Activated CD4-positive, alpha-beta T cell treated with anti-CD3 and anti-CD28 coated beads, Interleukin-2, amount 50 U/mL, for 48 hours (primary cell): Measurements from ENCODE around the gene TRERF1.
A peak's percentile ranks its signal among the peaks of the same experiment; 100 is the strongest.
"Not testable (repeated sequence)": the region's sequence is repeated elsewhere in the genome, so short reads cannot be mapped to it uniquely, and the experiment has no call there.

Experiments
- DNase-seq, 2 experiments: peaks; one replicate each; pipeline ENCODE4 v3.0.0-alpha.2; 2020

TRERF1 gene

DNA sequence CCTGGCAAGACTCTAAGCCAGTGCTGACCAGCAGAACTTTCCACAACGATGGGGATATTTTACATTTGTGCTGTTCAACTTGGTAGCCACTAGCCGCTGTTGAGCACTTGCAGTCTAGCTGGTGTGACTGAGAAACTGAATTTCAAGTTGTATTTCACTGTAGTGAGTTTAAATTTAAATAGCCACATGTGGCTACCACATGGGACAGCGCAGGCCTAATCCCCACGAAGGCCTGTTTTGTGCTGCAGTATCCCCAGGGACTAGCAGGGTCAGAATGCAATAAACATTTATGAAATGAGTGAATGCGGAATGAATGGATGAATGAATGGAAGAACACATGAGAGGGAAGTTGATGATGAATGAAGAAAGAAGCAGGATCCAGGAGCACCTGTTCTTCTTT is 115.8 kb downstream of the TRERF1 start:
- DNase-seq = no peak

GRCh38 chr6:42334870-42335269 is 116.9 kb downstream of the TRERF1 start:
- no peak for DNase-seq

DNA sequence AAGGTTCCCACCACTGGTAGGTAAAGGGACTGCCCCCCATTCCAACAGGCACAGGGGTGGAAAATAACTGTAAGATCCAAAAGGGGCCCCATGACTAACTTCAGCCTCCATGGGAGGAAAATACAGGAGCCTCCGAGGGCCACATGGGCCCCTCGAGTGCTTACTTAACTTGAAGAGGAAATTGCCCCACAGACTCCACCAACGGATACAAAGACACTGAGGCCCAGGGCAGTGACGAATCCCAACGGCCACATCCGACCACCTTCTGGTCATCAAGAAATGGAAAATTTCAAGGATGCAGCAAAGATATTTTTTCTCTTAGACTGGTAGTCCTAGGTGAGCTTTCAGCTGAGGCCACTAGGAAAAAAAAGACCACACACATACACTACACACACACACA is 118.1 kb downstream of the TRERF1 start:
- no peak for DNase-seq

- no peak for DNase-seq
Observed at GRCh38 chr6:42332916-42333315, 118.8 kb downstream of the TRERF1 start.

DNA sequence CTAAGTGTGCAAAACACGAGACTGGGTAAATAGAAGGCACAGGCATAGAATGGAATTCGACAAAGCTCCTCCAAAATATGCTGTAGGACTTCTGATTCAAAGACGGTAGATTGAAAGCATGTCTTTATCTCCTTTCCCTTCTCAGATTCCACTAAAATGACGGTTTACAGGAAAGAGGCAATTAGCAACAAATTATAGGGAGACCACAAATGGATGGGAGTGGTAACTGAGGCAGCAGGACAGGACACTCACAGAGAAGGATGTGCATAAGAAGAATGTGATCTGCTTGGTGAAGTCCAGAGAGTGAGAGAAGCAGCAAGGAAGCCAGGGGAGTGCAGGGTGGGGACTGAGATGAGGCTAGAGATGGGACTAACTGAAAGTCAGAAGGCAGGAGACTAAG is 120.7 kb downstream of the TRERF1 start:
- no peak for DNase-seq

- no peak for DNase-seq
Observed at GRCh38 chr6:42326248-42326647, 125.5 kb downstream of the TRERF1 start.

- DNase-seq = not testable (repeated sequence)
Observed at GRCh38 chr6:42324656-42325324, 126.9 kb downstream of the TRERF1 start.

- no peak for DNase-seq
Observed at GRCh38 chr6:42322676-42323075, 129.1 kb downstream of the TRERF1 start.

GRCh38 chr6:42321976-42322375 is 129.8 kb downstream of the TRERF1 start:
- no peak for DNase-seq

GRCh38 chr6:42320762-42321161 is 131.0 kb downstream of the TRERF1 start:
- DNase-seq = no peak

DNA sequence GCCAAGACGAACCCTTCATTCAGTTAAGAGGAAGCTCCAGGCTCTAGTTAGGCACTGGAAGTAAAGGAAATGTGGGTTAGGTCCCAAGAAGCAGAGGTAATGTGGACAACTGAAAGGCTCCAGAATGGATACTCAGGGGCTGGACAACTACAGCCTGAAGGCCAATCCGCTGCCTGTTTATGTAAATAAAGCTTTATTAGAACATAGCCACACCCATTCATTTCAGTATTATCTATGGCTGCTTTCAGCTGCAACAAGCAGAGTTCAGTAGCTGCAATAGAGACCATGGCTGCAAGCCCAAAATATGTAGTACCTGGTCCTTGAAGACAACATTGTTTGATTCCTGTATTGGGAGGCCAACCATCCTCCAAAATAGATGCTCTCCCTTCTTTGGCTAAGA is 133.2 kb downstream of the TRERF1 start:
- no peak for DNase-seq

DNA sequence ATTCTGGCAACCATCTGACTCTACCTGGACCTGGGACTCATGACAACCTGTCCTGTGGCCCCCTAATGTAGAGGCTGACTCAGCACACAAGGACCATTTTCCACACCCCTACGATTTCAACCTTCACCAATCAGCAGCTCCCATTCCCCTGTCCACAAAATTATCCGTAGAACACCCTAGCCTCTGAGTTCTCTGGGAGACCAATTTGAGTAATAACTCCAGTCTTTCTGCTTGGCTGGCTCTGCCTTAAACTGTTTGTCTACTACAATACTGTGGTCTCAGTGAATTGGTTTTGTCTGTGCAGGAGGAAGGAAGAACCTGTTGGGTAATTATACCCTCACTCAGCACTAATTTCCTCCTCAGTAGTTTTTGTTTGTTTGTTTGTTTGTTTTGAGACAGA is 134.7 kb downstream of the TRERF1 start:
- DNase-seq = no peak

DNA sequence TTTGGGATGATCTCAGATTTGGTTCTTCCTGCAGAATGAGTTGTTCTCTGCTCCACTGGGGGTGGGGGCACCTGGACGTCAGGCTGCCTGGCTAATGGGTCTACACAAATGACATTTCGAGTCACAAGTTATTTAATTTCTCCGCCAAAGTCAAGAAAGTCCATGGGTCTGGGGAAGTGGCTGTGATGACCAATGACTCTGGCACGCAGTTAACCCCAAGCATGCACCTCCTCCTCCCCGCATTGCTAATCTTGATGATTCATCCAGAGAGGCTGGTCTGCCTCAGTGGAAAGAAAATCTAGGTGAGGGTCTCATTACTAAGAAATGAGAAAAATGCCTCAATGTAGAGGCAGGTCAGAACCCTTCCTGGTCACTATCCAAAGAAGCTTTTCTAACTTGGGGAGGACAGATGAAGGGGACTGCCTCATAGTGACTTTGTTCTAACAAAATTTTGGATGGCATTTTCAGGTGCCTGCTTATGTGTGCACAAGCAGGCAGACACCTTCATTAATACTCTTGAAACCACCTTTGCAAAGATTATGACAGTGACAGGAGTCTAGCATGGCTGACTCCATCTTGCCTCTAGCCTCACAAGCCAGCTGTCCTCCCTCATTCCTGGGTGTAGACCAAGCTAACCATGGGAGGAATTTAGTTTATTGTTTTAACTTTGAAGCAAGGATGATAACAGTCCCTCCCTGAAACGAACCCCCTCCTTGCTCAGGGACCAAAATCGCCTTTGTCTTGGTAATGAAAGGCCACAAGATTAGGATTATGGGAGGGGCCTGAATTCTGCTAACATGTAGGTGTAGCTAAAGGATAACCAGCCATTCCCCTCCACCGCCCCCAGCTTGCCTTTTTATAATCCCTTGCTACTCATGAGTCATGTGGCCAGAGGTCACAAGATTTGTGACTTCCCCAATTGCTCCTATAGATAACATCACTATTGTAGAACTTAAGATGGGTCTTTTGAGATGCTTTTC is 135.4 kb downstream of the TRERF1 start:
- peak; percentile 38 to 55 for DNase-seq

DNA sequence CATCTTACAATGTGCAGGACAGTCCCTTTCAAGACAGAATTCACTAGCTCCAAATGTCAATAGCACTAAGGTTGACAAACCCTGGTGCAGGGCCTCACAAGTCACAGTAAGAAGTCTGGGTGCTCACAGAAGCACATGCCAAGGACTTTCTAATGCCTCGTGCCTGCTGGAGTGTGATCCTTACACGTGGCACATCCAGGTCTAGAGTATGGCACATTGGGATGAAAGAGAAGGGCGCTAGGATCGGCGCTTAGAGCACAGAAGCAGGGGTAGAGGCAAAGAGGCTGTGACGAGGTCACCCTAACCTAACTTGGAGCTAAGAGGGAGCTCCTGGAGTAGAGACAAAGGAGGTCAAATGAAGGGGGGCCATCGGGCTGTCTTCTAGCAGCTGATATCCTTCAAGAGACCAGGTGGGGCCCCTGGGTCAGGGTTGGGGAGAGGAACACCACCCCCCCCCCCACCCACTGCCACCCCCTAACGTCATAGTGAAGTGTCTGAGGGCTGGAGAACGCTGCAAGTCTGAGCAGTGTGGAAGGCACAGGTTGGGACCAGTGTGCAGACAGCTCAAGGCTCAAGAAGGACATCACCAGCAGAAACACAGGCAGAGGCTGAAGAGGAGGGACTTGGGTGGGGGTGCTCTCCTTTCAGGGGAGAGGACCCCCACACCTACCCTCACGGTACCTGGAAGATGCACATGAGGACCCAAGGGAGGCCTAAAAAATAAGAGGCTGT is 136.3 kb downstream of the TRERF1 start:
- no peak for DNase-seq

DNA sequence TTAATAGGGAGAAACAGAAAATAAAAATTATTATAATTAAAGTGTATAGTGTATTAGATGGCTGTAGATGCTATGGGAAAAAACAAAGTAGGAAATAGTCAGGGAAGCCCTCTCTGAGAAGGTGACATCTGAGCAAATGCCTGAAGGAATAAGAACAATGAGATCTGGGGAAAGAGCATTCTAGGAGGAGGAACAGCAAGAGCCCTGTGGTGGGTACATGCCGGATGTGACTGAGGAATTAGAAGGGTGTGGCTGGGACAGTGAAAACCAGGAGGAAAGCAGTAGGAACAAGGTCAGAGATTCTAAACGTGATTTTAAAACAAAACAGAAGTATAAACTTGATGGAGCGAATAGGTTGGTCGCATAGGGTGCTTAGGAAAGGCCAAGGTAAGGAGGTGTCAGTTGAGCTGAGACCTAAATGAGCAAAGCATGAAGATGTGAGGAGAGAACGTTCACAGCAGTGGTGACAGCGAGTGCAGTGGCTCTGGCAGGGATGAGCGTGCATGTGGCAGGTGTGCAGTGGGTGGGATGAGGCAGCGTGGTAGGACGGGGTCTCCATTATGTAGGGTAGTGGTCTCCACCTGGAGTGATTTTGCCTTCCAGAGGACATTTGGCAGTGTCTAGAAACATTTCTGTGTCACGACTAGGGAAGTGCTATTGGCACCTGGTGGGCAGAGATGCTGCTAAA is 137.0 kb downstream of the TRERF1 start:
- no peak for DNase-seq

GRCh38 chr6:42313941-42314570 is 137.7 kb downstream of the TRERF1 start:
- no peak for DNase-seq

DNA sequence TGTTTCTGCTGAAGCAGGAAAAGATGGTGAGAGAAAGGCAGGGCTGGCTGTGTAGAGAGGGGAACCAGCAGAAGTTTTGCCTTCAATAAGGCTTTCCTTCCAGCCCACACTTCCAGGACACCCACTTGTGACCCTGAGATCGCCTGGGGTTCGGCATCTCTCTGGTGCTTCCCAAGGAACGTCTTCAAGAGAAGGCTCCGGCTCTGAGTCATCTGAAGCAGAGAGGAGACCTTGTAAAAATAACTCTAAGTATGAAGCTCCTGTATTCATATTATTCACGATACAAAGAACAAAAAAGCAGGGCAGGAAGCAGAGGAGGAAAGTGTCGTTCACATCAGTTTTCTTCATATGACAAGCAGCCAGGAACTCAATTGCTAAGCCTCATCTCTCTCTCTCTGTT is 138.7 kb downstream of the TRERF1 start:
- peak in 1 of 2 experiments; percentile 27 for DNase-seq

DNA sequence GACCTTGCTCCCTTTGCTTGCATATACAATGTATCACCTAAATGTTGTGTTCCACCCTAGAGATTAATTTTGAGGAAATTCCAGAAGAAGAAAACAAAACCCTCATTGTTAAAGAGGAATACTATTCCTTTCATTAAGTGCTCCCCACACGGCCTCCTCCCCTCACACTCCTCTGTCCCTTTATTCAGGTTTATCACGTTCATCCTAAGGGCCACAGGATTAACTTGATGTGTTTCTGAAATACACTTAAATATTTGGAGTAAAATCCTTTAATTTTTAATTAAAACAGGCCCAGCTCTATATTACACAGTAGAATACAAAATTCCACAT is 144.6 kb downstream of the TRERF1 start:
- DNase-seq = no peak

- DNase-seq = no peak
Observed at GRCh38 chr6:42306439-42307140, 145.1 kb downstream of the TRERF1 start.

DNA sequence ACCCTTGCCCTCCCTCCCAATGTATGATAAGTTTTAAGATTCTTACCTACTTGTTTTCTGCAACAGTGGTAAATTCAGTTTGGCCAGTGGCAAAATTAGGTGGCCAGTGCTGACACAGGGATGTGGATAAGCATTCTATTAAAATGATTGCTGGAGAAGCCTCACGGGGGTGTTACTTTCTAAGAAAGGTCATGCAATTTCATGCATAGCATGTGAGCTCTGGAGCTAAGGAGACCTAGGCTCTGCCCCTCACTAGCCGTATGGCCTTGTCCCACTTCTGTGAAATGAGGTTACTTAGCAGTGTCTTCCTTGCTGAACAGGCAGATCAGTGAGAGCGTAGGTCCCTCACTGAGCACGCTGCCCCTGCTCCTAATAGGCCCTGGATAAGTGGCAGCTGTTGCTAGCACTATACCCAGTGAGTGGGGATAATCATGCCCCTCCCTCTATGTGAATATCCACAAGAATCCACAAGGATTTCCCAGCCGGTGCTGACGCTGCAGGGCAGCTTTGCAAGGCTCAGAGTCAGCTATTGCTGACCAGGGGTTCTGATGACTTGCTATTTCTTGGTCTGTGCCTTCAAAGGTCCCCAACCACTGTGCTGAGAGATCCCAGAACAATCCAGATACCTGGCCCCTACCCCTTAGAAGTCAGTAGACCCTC is 147.5 kb downstream of the TRERF1 start:
- no peak for DNase-seq

GRCh38 chr6:42302411-42302810 is 149.3 kb downstream of the TRERF1 start:
- no peak for DNase-seq
